PC-9 (cell line): ENCODE measurements around the gene MPI. TPM values are rescaled to one million over a fixed set of nuclear protein-coding genes. Genes with fewer than 3 reads are reported as not detected.

Experiments
- BruUV-seq: library from RNA; stranded (reverse); fragments of 400-500 nt; replicated peaks from 2 replicates; lab custom pipeline; 2021; lab: Mats Ljungman, UMichigan
- CTCF ChIA-PET: fragments of 300-600 bp; sonication (Branson Sonifier 250); formaldehyde crosslinking; loops from one replicate; lab custom pipeline; 2022; ENCODE audit warnings: antibody characterized with exemption; lab: Charles Lee
- POLR2A ChIA-PET: fragments of 300-600 bp; sonication (Branson Sonifier 250); formaldehyde crosslinking; loops from one replicate; lab custom pipeline; 2022; ENCODE audit warnings: antibody characterized with exemption; ENCODE audit not compliant: unreplicated experiment; lab: Charles Lee
- DNase-seq, 2 experiments: peaks; one replicate each; pipeline versions ENCODE4 v3.0.0 to v3.0.0-alpha.2; 2015 to 2022; ENCODE audit warnings: mixed read lengths in 1 of 2
- H2AFZ ChIP-seq: fragments of 200-600 bp; sonication (generic); 2 replicates; pipeline ENCODE4 v1.8.1; 2017; ENCODE audit warnings: antibody characterized with exemption
- H3F3A ChIP-seq: fragments of 200-600 bp; sonication (generic); 2 replicates; pipeline ENCODE4 v1.8.1; 2017; ENCODE audit warnings: antibody characterized with exemption, mild to moderate bottlenecking, low read depth; ENCODE audit not compliant: insufficient read depth
- H3K27ac ChIP-seq: fragments of 200-600 bp; sonication (generic); 2 replicates; pipeline ENCODE4 v1.6.1; 2016; ENCODE audit warnings: mixed run types
- H3K27me3 ChIP-seq: fragments of 200-600 bp; sonication (generic); 2 replicates; pipeline ENCODE4 v1.6.1; 2016; ENCODE audit warnings: low read depth, mixed run types; ENCODE audit not compliant: insufficient read depth
- H3K36me3 ChIP-seq: fragments of 200-600 bp; sonication (generic); 2 replicates; pipeline ENCODE4 v1.6.1; 2016; ENCODE audit warnings: low read depth, mixed run types
- H3K4me1 ChIP-seq: fragments of 200-600 bp; sonication (generic); replicated peaks from 2 replicates; pipeline ENCODE4 v1.6.1; 2016; ENCODE audit warnings: mixed run types; ENCODE audit not compliant: insufficient read depth
- H3K4me2 ChIP-seq: fragments of 200-600 bp; sonication (generic); 2 replicates; pipeline ENCODE4 v1.6.1; 2017; ENCODE audit warnings: mixed run types
- H3K4me3 ChIP-seq: fragments of 200-600 bp; sonication (generic); 2 replicates; pipeline ENCODE4 v1.6.1; 2016; ENCODE audit warnings: mixed run types
- H3K79me2 ChIP-seq: fragments of 200-600 bp; sonication (generic); 2 replicates; pipeline ENCODE4 v1.6.1; 2017; ENCODE audit warnings: low read depth, mixed run types
- H3K9me2 ChIP-seq: fragments of 200-600 bp; sonication (generic); 2 replicates; pipeline ENCODE4 v1.8.1; 2017; ENCODE audit warnings: mild to moderate bottlenecking; ENCODE audit not compliant: insufficient read depth
- H3K9me3 ChIP-seq: fragments of 200-600 bp; sonication (generic); 2 replicates; pipeline ENCODE4 v1.8.1; 2016; ENCODE audit warnings: low read depth; ENCODE audit not compliant: insufficient read depth
- H4K20me1 ChIP-seq: fragments of 200-600 bp; sonication (generic); 2 replicates; pipeline ENCODE4 v1.8.1; 2017; ENCODE audit not compliant: insufficient read depth
- CTCF ChIP-seq: fragments of 200-600 bp; sonication (generic); conservative IDR thresholded peaks from 2 replicates; pipeline ENCODE4 v1.6.1; 2017; ENCODE audit warnings: mixed run types, antibody characterized with exemption, mild to moderate bottlenecking, moderate library complexity
- EZH2 ChIP-seq: fragments of 200-600 bp; sonication (generic); IDR thresholded peaks from 2 replicates; pipeline ENCODE4 v1.8.0; 2017; ENCODE audit warnings: antibody characterized with exemption, low read depth
- intact Hi-C: fragments of 100-400 bp; cut with micrococcal nuclease; formaldehyde crosslinking; loops from one replicate; pipeline ENCODE4 v1.10.0; 2022; ENCODE audit not compliant: unreplicated experiment
- total RNA-seq: library from RNA; stranded (reverse); gene quantifications from 2 replicates; pipeline ENCODE4 v1.2.3, GENCODE V29; 2021

MPI gene
- total RNA-seq, 1 experiment from 2014 or later: 22.5 TPM

DNA sequence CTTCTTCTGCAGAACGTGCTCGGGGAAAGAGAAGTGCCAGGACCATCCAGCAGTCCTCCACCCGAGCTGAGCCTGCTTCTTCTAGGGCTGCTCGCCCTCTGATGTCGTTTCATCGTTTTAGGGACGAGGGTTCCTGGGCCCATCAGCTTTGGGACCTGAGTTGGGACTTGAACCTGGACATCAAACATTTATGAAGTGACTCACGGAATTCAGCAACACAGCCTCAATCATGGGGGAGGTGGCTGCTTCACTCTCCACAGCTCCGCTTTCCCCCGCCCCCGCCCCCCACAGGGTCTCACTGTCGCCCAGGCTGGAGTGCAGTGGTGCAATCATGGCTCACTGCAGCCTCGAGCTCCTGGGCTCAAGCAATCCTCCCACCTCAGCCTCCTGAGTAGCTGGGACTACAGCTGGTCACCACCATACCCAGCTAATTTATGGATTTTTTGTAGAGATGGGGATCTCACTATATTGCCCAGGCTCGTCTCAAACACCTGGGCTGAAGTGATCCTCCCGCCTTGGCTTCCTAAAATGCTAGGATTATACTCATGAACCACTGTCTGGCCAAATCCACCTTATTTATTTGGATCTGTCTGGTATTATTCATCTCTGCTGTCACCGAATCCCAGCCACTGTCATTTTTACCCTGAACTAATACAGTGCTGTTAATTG is 16.0 kb upstream of the MPI start:
- peak overlapping the region; percentile 84 for H2AFZ ChIP-seq
- peaks cover 19% of the 10 kb centered on the region for H4K20me1 ChIP-seq
- H3K79me2 ChIP-seq: peaks cover 40% of the 10 kb centered on the region
- H3K4me3 ChIP-seq: peak overlapping the region; percentile 98
- H3K9me3 ChIP-seq: no peaks in the 10 kb centered on the region
- intact Hi-C loops: no loop called here
- peaks cover 19% of the 10 kb centered on the region; the same call in 1 of the 2 replicates for H3F3A ChIP-seq
- H3K9me2 ChIP-seq: no peaks in the 10 kb centered on the region
- peaks cover 34% of the 10 kb centered on the region for H3K4me1 ChIP-seq
- no TSS peak for BruUV-seq
- H3K27me3 ChIP-seq: no peaks in the 10 kb centered on the region
- DNase-seq: no peak
- no peak overlapping the region for H3K27ac ChIP-seq
- ChIA-PET CTCF (interaction anchor here (0.6 kb wide), 1 partner anchor 41 kb away, joined by 10 read pairs; no protein-coding TSS in a partner anchor), POLR2A (no interaction called here)
- H3K4me2 ChIP-seq: peak overlapping the region; percentile 85
- no peak for TF ChIP-seq EZH2
- no peak for TF ChIP-seq CTCF
- no peaks in the 10 kb centered on the region for H3K36me3 ChIP-seq

DNA sequence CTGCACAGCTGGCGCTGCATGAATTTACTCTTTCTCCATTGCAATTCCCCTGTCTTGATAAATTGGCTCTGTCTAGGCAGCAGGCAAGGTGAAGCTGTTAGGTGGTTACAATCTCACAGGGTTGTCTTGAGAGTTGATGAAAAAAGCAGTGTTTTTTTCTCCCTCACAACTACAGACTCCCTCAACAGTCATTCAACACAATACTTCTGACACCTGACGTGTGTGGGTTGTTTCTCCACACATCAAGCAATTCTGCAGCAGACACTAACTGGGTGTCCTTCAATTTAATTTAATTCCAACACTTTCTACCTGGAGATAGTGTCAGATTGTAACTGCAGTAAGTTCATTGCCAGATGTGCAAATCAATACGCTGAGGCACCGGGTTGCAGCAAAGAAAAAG is 11.6 kb upstream of the MPI start:
- H3K4me3 ChIP-seq: no peak overlapping the region
- BruUV-seq: no TSS peak
- H3K9me2 ChIP-seq: no peaks in the 10 kb centered on the region
- H2AFZ ChIP-seq: no peak overlapping the region
- no peak overlapping the region for H3K27ac ChIP-seq
- intact Hi-C loops: no loop called here
- H4K20me1 ChIP-seq: no peaks in the 10 kb centered on the region
- TF ChIP-seq CTCF (no peak), EZH2 (no peak)
- H3F3A ChIP-seq: peaks cover 2% of the 10 kb centered on the region; the same call in 1 of the 2 replicates
- POLR2A ChIA-PET: no interaction called here
- no peaks in the 10 kb centered on the region for H3K9me3 ChIP-seq
- H3K4me1 ChIP-seq: no peaks in the 10 kb centered on the region; the same call in 1 of the 2 replicates
- CTCF ChIA-PET: no interaction called here
- H3K27me3 ChIP-seq: no peaks in the 10 kb centered on the region
- DNase-seq: no peak
- H3K79me2 ChIP-seq: no peaks in the 10 kb centered on the region
- H3K36me3 ChIP-seq: no peaks in the 10 kb centered on the region
- no peak overlapping the region for H3K4me2 ChIP-seq

DNA sequence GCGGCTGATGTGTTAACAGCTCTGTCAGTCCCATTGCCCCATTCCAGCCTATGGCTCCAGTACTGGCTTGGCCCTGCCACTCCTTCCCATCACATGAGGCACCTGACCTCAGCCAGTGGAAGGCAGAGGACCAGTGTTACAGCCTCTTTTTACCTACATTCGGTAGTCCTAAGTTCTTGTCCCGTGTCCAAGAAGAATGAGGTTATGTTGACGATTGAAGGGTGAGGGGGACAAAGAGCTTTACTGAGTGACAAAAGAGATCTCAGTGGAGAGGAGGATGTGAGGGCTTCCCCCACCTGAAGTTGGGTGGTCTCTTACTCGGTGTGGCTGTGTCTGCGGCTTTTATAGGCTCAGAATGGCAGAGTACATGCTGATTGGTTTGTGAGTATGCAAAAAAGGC is 7.3 kb upstream of the MPI start:
- BruUV-seq: no TSS peak
- H3K36me3 ChIP-seq: no peaks in the 10 kb centered on the region
- ChIA-PET POLR2A (interaction anchor here (0.6 to 0.7 kb wide), 2 partner anchors 11 to 486 kb away, joined by 4 to 6 read pairs; no protein-coding TSS in a partner anchor), CTCF (no interaction called here)
- H3K4me3 ChIP-seq: no peak overlapping the region
- no peaks in the 10 kb centered on the region for H3K27me3 ChIP-seq
- H3F3A ChIP-seq: peaks cover 9% of the 10 kb centered on the region; the same call in 1 of the 2 replicates
- H3K27ac ChIP-seq: no peak overlapping the region
- no peaks in the 10 kb centered on the region for H3K9me3 ChIP-seq
- no peaks in the 10 kb centered on the region for H3K9me2 ChIP-seq
- peaks cover 13% of the 10 kb centered on the region for H3K4me1 ChIP-seq
- no peak for DNase-seq
- no peaks in the 10 kb centered on the region for H4K20me1 ChIP-seq
- no peak overlapping the region for H3K4me2 ChIP-seq
- intact Hi-C loops: no loop called here
- no peak overlapping the region for H2AFZ ChIP-seq
- TF ChIP-seq EZH2: no peak
- no peak for TF ChIP-seq CTCF
- H3K79me2 ChIP-seq: no peaks in the 10 kb centered on the region
